H1 (cell line): Measurements from ENCODE around the gene MBOAT2. TPM values are rescaled to one million over a fixed set of nuclear protein-coding genes. Genes with fewer than 3 reads are reported as not detected.

Experiments used
- CTCF ChIA-PET: fragments of 300-600 bp; sonication (Branson Sonifier 250); formaldehyde crosslinking; loops from one replicate; lab custom pipeline; 2021; ENCODE audit not compliant: partially characterized antibody; lab: Charles Lee
- POLR2A ChIA-PET: fragments of 300-600 bp; sonication (Branson Sonifier 250); formaldehyde crosslinking; loops from one replicate; lab custom pipeline; 2021; ENCODE audit warnings: inconsistent platforms; ENCODE audit not compliant: partially characterized antibody; lab: Charles Lee
- DNase-seq, 2 experiments: peaks; one replicate each; pipeline versions ENCODE4 v3.0.0 to v3.0.0-alpha.2; 2010 to 2022; ENCODE audit warnings: low spot score in 2 of 2, low read depth in 1 of 2, mixed read lengths in 1 of 2
- FAIRE-seq: peaks from 2 replicates; lab custom pipeline; 2011; peaks lifted over from hg19 to GRCh38; lab: Jason Lieb, UNC
- H2AFZ ChIP-seq: 2 replicates; pipeline ENCODE4 v1.8.1; 2012; ENCODE audit warnings: low read length, inconsistent platforms
- H2AK5ac ChIP-seq: 2 replicates; pipeline ENCODE4 v1.6.1; 2013; ENCODE audit warnings: low read depth, low read length
- H2BK120ac ChIP-seq: replicated peaks from 2 replicates; pipeline ENCODE3; 2013; ENCODE audit warnings: low read depth, low read length, inconsistent platforms
- H2BK12ac ChIP-seq: 2 replicates; pipeline ENCODE4 v1.6.1; 2013; ENCODE audit warnings: low read depth, low read length
- H2BK15ac ChIP-seq: 2 replicates; pipeline ENCODE4 v1.6.1; 2013; ENCODE audit warnings: low read length
- H2BK20ac ChIP-seq: 2 replicates; pipeline ENCODE4 v1.6.1; 2013; ENCODE audit warnings: low read length
- H2BK5ac ChIP-seq: 2 replicates; pipeline ENCODE4 v1.6.1; 2013; ENCODE audit warnings: low read depth, low read length
- H3K14ac ChIP-seq: 2 replicates; pipeline ENCODE4 v1.6.1; 2013; ENCODE audit warnings: inconsistent platforms; ENCODE audit not compliant: insufficient read length
- H3K18ac ChIP-seq: 2 replicates; pipeline ENCODE4 v1.6.1; 2013; ENCODE audit warnings: low read length; ENCODE audit errors: extremely low read depth
- H3K23ac ChIP-seq: 2 replicates; pipeline ENCODE4 v1.6.1; 2013; ENCODE audit warnings: inconsistent platforms; ENCODE audit not compliant: insufficient read length
- H3K23me2 ChIP-seq: 2 replicates; pipeline ENCODE4 v1.6.1; 2013; ENCODE audit warnings: low read depth, low read length
- H3K27ac ChIP-seq: 2 replicates; pipeline ENCODE4 v1.6.1; 2011; ENCODE audit warnings: low read depth, low read length, inconsistent platforms
- H3K27me3 ChIP-seq, 4 experiments: replicated peaks in 1 of 4; 1 replicate in 1 of 4; 2 replicates in 3 of 4; pipeline versions ENCODE4 v1.6.1 to v1.8.1; 2011 to 2013; ENCODE audit warnings: low read length in 3 of 4, mild to moderate bottlenecking in 3 of 4, inconsistent platforms in 2 of 4, mixed read lengths in 2 of 4, moderate library complexity in 1 of 4; ENCODE audit not compliant: control insufficient read depth in 3 of 4, insufficient read depth in 3 of 4; ENCODE audit errors: extremely low read depth in 1 of 4
- H3K36me3 ChIP-seq, 4 experiments: 2 replicates each; pipeline versions ENCODE4 v1.6.1 to v1.8.1; 2011 to 2013; ENCODE audit warnings: mild to moderate bottlenecking in 4 of 4, low read length in 3 of 4, moderate library complexity in 2 of 4, control low read depth in 1 of 4, inconsistent platforms in 1 of 4; ENCODE audit not compliant: insufficient read depth in 4 of 4, control insufficient read depth in 2 of 4
- H3K4ac ChIP-seq: replicated peaks from 2 replicates; pipeline ENCODE3; 2013; ENCODE audit warnings: low read length, low read depth, mixed read lengths, inconsistent platforms; ENCODE audit not compliant: insufficient read length
- H3K4me1 ChIP-seq, 4 experiments: replicated peaks in 1 of 4; 1 replicate in 1 of 4; 2 replicates in 3 of 4; pipeline versions ENCODE4 v1.6.1 to v1.8.1; 2011 to 2013; ENCODE audit warnings: low read length in 3 of 4, inconsistent platforms in 2 of 4, mixed read lengths in 1 of 4; ENCODE audit not compliant: insufficient read depth in 4 of 4, control insufficient read depth in 3 of 4
- H3K4me2 ChIP-seq, 2 experiments: 2 replicates each; pipeline versions ENCODE4 v1.6.1 to v1.8.1; 2011 to 2013; ENCODE audit warnings: low read depth in 2 of 2, low read length in 2 of 2, control low read depth in 1 of 2, inconsistent platforms in 1 of 2, mild to moderate bottlenecking in 1 of 2; ENCODE audit not compliant: insufficient read depth in 1 of 2
- H3K4me3 ChIP-seq, 4 experiments: fragments of 200-600, 300-600 bp in 1 of 4; sonication (generic), shearing (Covaris generic), sonication (Bioruptor Twin) in 1 of 4; 2 replicates each; pipeline versions ENCODE4 v1.5.1 to v1.8.1; 2011 to 2016; ENCODE audit warnings: low read length in 4 of 4, low read depth in 3 of 4, control low read depth in 2 of 4, inconsistent platforms in 2 of 4, mild to moderate bottlenecking in 2 of 4, mixed read lengths in 1 of 4, moderate library complexity in 1 of 4; ENCODE audit not compliant: insufficient read depth in 2 of 4; ENCODE audit errors: extremely low read depth in 1 of 4
- H3K56ac ChIP-seq: replicated peaks from 2 replicates; pipeline ENCODE3; 2013; ENCODE audit warnings: low read depth, mild to moderate bottlenecking, mixed read lengths, low read length, inconsistent platforms; ENCODE audit not compliant: insufficient read length
- H3K79me1 ChIP-seq: 2 replicates; pipeline ENCODE4 v1.6.1; 2013; ENCODE audit warnings: low read depth, low read length, control low read depth
- H3K79me2 ChIP-seq, 2 experiments: 2 replicates each; pipeline versions ENCODE4 v1.6.1 to v1.8.1; 2012 to 2013; ENCODE audit warnings: low read length in 2 of 2, mild to moderate bottlenecking in 2 of 2, inconsistent platforms in 1 of 2; ENCODE audit not compliant: insufficient read depth in 2 of 2, control insufficient read depth in 1 of 2
- H3K9ac ChIP-seq, 4 experiments: replicated peaks in 1 of 4; 1 replicate in 1 of 4; 2 replicates in 3 of 4; pipeline versions ENCODE4 v1.6.1 to v1.8.1; 2011 to 2013; ENCODE audit warnings: low read depth in 3 of 4, low read length in 3 of 4, control low read depth in 2 of 4, mild to moderate bottlenecking in 2 of 4, moderate library complexity in 2 of 4, inconsistent platforms in 1 of 4; ENCODE audit errors: extremely low read depth in 1 of 4
- H3K9me3 ChIP-seq, 2 experiments: 2 replicates each; pipeline versions ENCODE4 v1.6.1 to v1.8.1; 2012 to 2013; ENCODE audit warnings: mild to moderate bottlenecking in 2 of 2, moderate library complexity in 2 of 2, control low read depth in 1 of 2, inconsistent platforms in 1 of 2, low read depth in 1 of 2, low read length in 1 of 2, mixed read lengths in 1 of 2; ENCODE audit not compliant: insufficient read depth in 2 of 2
- H4K20me1 ChIP-seq, 2 experiments: replicated peaks in 1 of 2; 2 replicates each; pipeline versions ENCODE3 to v1.8.1; 2011 to 2013; ENCODE audit warnings: inconsistent platforms in 2 of 2, low read length in 2 of 2, mild to moderate bottlenecking in 1 of 2; ENCODE audit not compliant: insufficient read depth in 2 of 2, control insufficient read depth in 1 of 2
- H4K5ac ChIP-seq: 2 replicates; pipeline ENCODE4 v1.6.1; 2013; ENCODE audit warnings: low read length, low read depth, mixed read lengths, inconsistent platforms; ENCODE audit not compliant: insufficient read length
- H4K8ac ChIP-seq: 2 replicates; pipeline ENCODE4 v1.8.0; 2013; ENCODE audit warnings: mild to moderate bottlenecking, moderate library complexity, low read length, inconsistent platforms; ENCODE audit not compliant: insufficient read depth; ENCODE audit errors: extremely low read depth
- H4K91ac ChIP-seq: replicated peaks from 2 replicates; pipeline ENCODE3; 2013; ENCODE audit warnings: low read length, mixed read lengths, inconsistent platforms; ENCODE audit not compliant: insufficient read length
- BCL11A ChIP-seq, 2 experiments: IDR thresholded peaks; one replicate each; pipeline ENCODE4 v1.6.1; 2011; ENCODE audit warnings: low read depth in 2 of 2, low read length in 2 of 2, mild to moderate bottlenecking in 2 of 2
- BRCA1 ChIP-seq: IDR thresholded peaks from 2 replicates; pipeline ENCODE4 v1.6.1; 2012; ENCODE audit warnings: low read depth, low read length, improper control_type of control experiment
- CHD1 ChIP-seq: IDR thresholded peaks from 2 replicates; pipeline ENCODE4 v1.6.1; 2012; ENCODE audit warnings: low read depth, low read length, improper control_type of control experiment
- MAFK ChIP-seq: IDR thresholded peaks from 2 replicates; pipeline ENCODE4 v1.6.1; 2012; ENCODE audit warnings: low read depth, mild to moderate bottlenecking, improper control_type of control experiment, low read length
- POLR2A ChIP-seq, 2 experiments: IDR thresholded peaks; 1 replicate in 1 of 2; 2 replicates in 1 of 2; pipeline ENCODE4 v1.6.1; 2011; ENCODE audit warnings: low read depth in 2 of 2, low read length in 2 of 2, mild to moderate bottlenecking in 2 of 2; ENCODE audit errors: control extremely low read depth in 1 of 2
- SP1 ChIP-seq: IDR thresholded peaks from 2 replicates; pipeline ENCODE4 v1.6.1; 2011; ENCODE audit warnings: low read depth, low read length
- SP4 ChIP-seq: IDR thresholded peaks from 2 replicates; pipeline ENCODE4 v1.6.1; 2012; ENCODE audit warnings: low read length, inconsistent platforms
- SRF ChIP-seq: IDR thresholded peaks from 2 replicates; pipeline ENCODE4 v1.6.1; 2011; ENCODE audit warnings: mild to moderate bottlenecking, low read depth, low read length, moderate library complexity
- TAF1 ChIP-seq: IDR thresholded peaks from 2 replicates; pipeline ENCODE4 v1.6.1; 2011; ENCODE audit warnings: mild to moderate bottlenecking, low read depth, low read length
- TCF12 ChIP-seq: IDR thresholded peaks from 2 replicates; pipeline ENCODE4 v1.6.1; 2011; ENCODE audit warnings: low read depth, mild to moderate bottlenecking, low read length
- YY1 ChIP-seq: IDR thresholded peaks from 2 replicates; pipeline ENCODE4 v1.6.1; 2011; ENCODE audit warnings: low read depth, mild to moderate bottlenecking, low read length
- ZNF274 ChIP-seq: IDR thresholded peaks from 2 replicates; pipeline ENCODE4 v1.7.0; 2012; ENCODE audit warnings: low read length, borderline replicate concordance; ENCODE audit errors: extremely low read depth
- WGBS, 2 experiments: shearing (Covaris generic) in 1 of 2; methylation state at CpG; one replicate each; pipeline versions ENCODE4 v1.1.6 to v1.1.7; 2013 to 2015; ENCODE audit warnings: low lambda C conversion rate in 2 of 2, mixed read lengths in 2 of 2, inconsistent platforms in 1 of 2, low coverage in 1 of 2, missing lambda C conversion rate in 1 of 2; ENCODE audit not compliant: insufficient replicate concordance in 2 of 2, insufficient coverage in 1 of 2, insufficient read length in 1 of 2; ENCODE audit errors: extremely low coverage in 1 of 2, missing lambda C conversion rate in 1 of 2; 5-methylcytosine and 5-hydroxymethylcytosine counted together
- polyA plus RNA-seq, 7 experiments: library from polyadenylated mRNA; depleted of rRNA in 3 of 7; stranded (reverse) in 5 of 7; unstranded in 2 of 7; fragments of >200 nt in 5 of 7; fragments of 200-250 nt in 2 of 7; gene quantifications; 1 replicate in 5 of 7; 2 replicates in 1 of 7; 4 replicates in 1 of 7; pipeline versions ENCODE4 v1.2.1 to v1.2.3, GENCODE V29; 2011 to 2013; ENCODE audit warnings: missing spikeins in 2 of 7, mixed read lengths in 2 of 7
- total RNA-seq: library from RNA; stranded (reverse); fragmentation: NEBNext Ultra II Directional; extraction: Animal tissue kit (Norgen Biotek cat#: 25700); gene quantifications from 2 replicates; pipeline ENCODE4 v1.2.1, GENCODE V29; 2021

MBOAT2 gene
- total and polyA plus RNA-seq, 2 of the 8 experiments (the other 6 are each of a cell fraction or from before 2014, with no cell fraction given) = 11.2 to 23.4 TPM

GRCh38 chr2:8962890-8963289 lies 40.6 kb downstream of the MBOAT2 start:
- Histone ChIP-seq H3K27ac (no peak overlapping the region), H3K79me1 (peaks cover 4% of the 10 kb centered on the region; the same call in 1 of the 2 replicates), H3K36me3 (no peaks in the 10 kb centered on the region), H3K14ac (no peak overlapping the region), H3K27me3 (no peaks in the 10 kb centered on the region), H2BK5ac (no peak overlapping the region), H4K8ac (no peak overlapping the region), H4K5ac (no peak overlapping the region), H3K4me2 (no peak overlapping the region), H4K20me1 (no peaks in the 10 kb centered on the region), H3K4ac (no peak overlapping the region), H3K4me1 (no peaks in the 10 kb centered on the region; a peak in 1 of 7 replicates), H3K79me2 (peaks cover 0 to 41% of the 10 kb centered on the region in 2 experiments; a peak in 2 of 4 replicates), H3K56ac (no peak overlapping the region), H2BK120ac (no peak overlapping the region), H2AFZ (no peak overlapping the region), H3K23me2 (0 out of 2 replicates have a peak, but pooled peaks cover 1% of the 10 kb centered on the region), H3K23ac (no peak overlapping the region), H4K91ac (no peak overlapping the region), H3K4me3 (no peak overlapping the region), H3K9ac (no peak overlapping the region), H2BK12ac (no peak overlapping the region), H2BK15ac (no peak overlapping the region), H3K9me3 (no peaks in the 10 kb centered on the region), H2BK20ac (no peak overlapping the region), H2AK5ac (no peak overlapping the region), H3K18ac (no peak overlapping the region)
- no peak for DNase-seq
- ChIA-PET CTCF (interaction anchor here (0.5 to 1.6 kb wide), 2 partner anchors 81 to 1375 kb away, joined by 4 to 5 read pairs; no protein-coding TSS in a partner anchor), POLR2A (interaction anchor here (0.8 kb wide), 1 partner anchor 15 kb away, joined by 3 read pairs; no protein-coding TSS in a partner anchor)
- FAIRE-seq = no peak
- no peak for TF ChIP-seq TAF1
- no peak for TF ChIP-seq MAFK
- no peak for TF ChIP-seq CHD1
- TF ChIP-seq YY1 = no peak
- TF ChIP-seq SP4 = no peak
- TF ChIP-seq SP1 = no peak
- no peak for TF ChIP-seq POLR2A (IDR thresholded peaks at IDR 0.05; ENCODE audit: control extremely low read depth in 1 of 2, low read depth in 2 of 2, low read length in 2 of 2)
- TF ChIP-seq BRCA1 = no peak
- no peak for TF ChIP-seq BCL11A (IDR thresholded peaks at IDR 0.05; ENCODE audit: low read depth in 2 of 2, low read length in 2 of 2)
- no peak for TF ChIP-seq SRF
- no peak for TF ChIP-seq TCF12
- no peak for TF ChIP-seq ZNF274
- WGBS, 2 experiments = 91% methylated on average over 6 of the region's 6 CpGs; no CpG with 5 or more reads in 1 of the 2 experiments
